Endothelial cell of umbilical vein (primary cell): ENCODE data around the gene ZNF385B. TPM values are rescaled to one million over a fixed set of nuclear protein-coding genes. Genes with fewer than 3 reads are reported as not detected.

ENCODE experiments used
- BruUV-seq: library from RNA; stranded (reverse); fragments of 400-500 nt; replicated peaks from 2 replicates; lab custom pipeline; 2021; lab: Mats Ljungman, UMichigan
- CTCF ChIA-PET: fragments of 300-600, 350-600 bp; sonication (Branson Sonifier 250); formaldehyde crosslinking; loops from one replicate; lab custom pipeline; 2021; ENCODE audit warnings: antibody characterized with exemption, inconsistent platforms; lab: Charles Lee
- POLR2A ChIA-PET: fragments of 300-600, 350-600 bp; sonication (Branson Sonifier 250); formaldehyde crosslinking; loops from one replicate; lab custom pipeline; 2021; ENCODE audit warnings: antibody characterized with exemption, inconsistent platforms; lab: Charles Lee
- DNase-seq: peaks from one replicate; pipeline ENCODE4 v3.0.0-alpha.2; 2011; ENCODE audit warnings: low read depth, low spot score
- FAIRE-seq: peaks from 2 replicates; lab custom pipeline; 2011; peaks lifted over from hg19 to GRCh38; lab: Jason Lieb, UNC
- H2AFZ ChIP-seq: 2 replicates; pipeline ENCODE4 v1.6.0; 2012; ENCODE audit warnings: low read depth, low read length, control low read depth, inconsistent platforms
- H3K27ac ChIP-seq: 2 replicates; pipeline ENCODE4 v1.5.1; 2011; ENCODE audit warnings: low read depth, mild to moderate bottlenecking, control low read depth, low read length, moderate library complexity; ENCODE audit not compliant: insufficient read depth
- H3K27me3 ChIP-seq, 2 experiments: 2 replicates each; pipeline versions ENCODE4 v1.6.0 to v1.6.1; 2011; ENCODE audit warnings: low read length in 2 of 2, mixed read lengths in 1 of 2; ENCODE audit not compliant: control insufficient read depth in 2 of 2, insufficient read depth in 2 of 2
- H3K36me3 ChIP-seq, 2 experiments: 2 replicates in 1 of 2; 3 replicates in 1 of 2; pipeline ENCODE4 v1.5.1; 2011; ENCODE audit warnings: low read length in 2 of 2, mild to moderate bottlenecking in 1 of 2, moderate library complexity in 1 of 2; ENCODE audit not compliant: control insufficient read depth in 2 of 2, insufficient read depth in 2 of 2; ENCODE audit errors: extremely low read depth in 1 of 2
- H3K4me1 ChIP-seq: 3 replicates; pipeline ENCODE4 v1.5.1; 2011; ENCODE audit warnings: mild to moderate bottlenecking, low read length; ENCODE audit not compliant: control insufficient read depth, insufficient read depth; ENCODE audit errors: extremely low read depth
- H3K4me2 ChIP-seq: 2 replicates; pipeline ENCODE4 v1.6.1; 2011; ENCODE audit warnings: low read length, control low read depth, mixed read lengths; ENCODE audit not compliant: insufficient read depth
- H3K4me3 ChIP-seq, 3 experiments: fragments of 200-600 bp in 1 of 3; sonication (generic), shearing (Covaris generic) in 1 of 3; replicated peaks in 1 of 3; 2 replicates each; pipeline ENCODE4 v1.5.1; 2011 to 2016; ENCODE audit warnings: control low read depth in 3 of 3, low read length in 3 of 3, mild to moderate bottlenecking in 2 of 3, inconsistent platforms in 1 of 3, low read depth in 1 of 3, moderate library complexity in 1 of 3; ENCODE audit not compliant: insufficient read depth in 1 of 3
- H3K79me2 ChIP-seq: 2 replicates; pipeline ENCODE4 v1.6.0; 2012; ENCODE audit warnings: low read length, inconsistent platforms; ENCODE audit not compliant: control insufficient read depth, insufficient read depth
- H3K9ac ChIP-seq: replicated peaks from 2 replicates; pipeline ENCODE3; 2011; ENCODE audit warnings: low read length, control low read depth; ENCODE audit not compliant: insufficient read depth; ENCODE audit errors: extremely low read depth
- H3K9me1 ChIP-seq: replicated peaks from 3 replicates; pipeline ENCODE4 v1.6.0; 2011; ENCODE audit warnings: mild to moderate bottlenecking, low read length; ENCODE audit not compliant: control insufficient read depth, insufficient read depth; ENCODE audit errors: extremely low read depth
- H3K9me3 ChIP-seq: replicated peaks from 2 replicates; pipeline ENCODE4 v1.5.1; 2012; ENCODE audit warnings: low read length, inconsistent platforms; ENCODE audit not compliant: control insufficient read depth, insufficient read depth
- H4K20me1 ChIP-seq: replicated peaks from 2 replicates; pipeline ENCODE3; 2011; ENCODE audit warnings: mild to moderate bottlenecking, low read length; ENCODE audit not compliant: control insufficient read depth, insufficient read depth; ENCODE audit errors: extremely low read depth
- EZH2 ChIP-seq: IDR thresholded peaks from 2 replicates; pipeline ENCODE4 v1.6.1; 2012; ENCODE audit warnings: borderline replicate concordance, low read depth, mild to moderate bottlenecking, moderate library complexity, low read length, inconsistent platforms; ENCODE audit not compliant: severe bottlenecking
- dilution Hi-C: fragments of 300-500 bp; cut with MboI; formaldehyde crosslinking; loops from one replicate; pipeline ENCODE4 v1.15.0; 2019; ENCODE audit warnings: low sequenced_read_pairs; ENCODE audit not compliant: extremely low pct_ligation_motif_present
- intact Hi-C: fragments of 100-400 bp; cut with micrococcal nuclease; formaldehyde crosslinking; loops from one replicate; pipeline ENCODE4 v1.10.0; 2022
- polyA plus RNA-seq, 4 experiments: library from polyadenylated mRNA; depleted of rRNA in 3 of 4; stranded (reverse) in 3 of 4; unstranded in 1 of 4; fragments of >200 nt; gene quantifications; 2 replicates each; pipeline versions ENCODE4 v1.2.1 to v1.2.3, GENCODE V29; 2011 to 2012; ENCODE audit warnings: missing spikeins in 1 of 4
- total RNA-seq: library from RNA; stranded (reverse); gene quantifications from 2 replicates; pipeline ENCODE4 v1.2.3, GENCODE V29; 2021
- TF ChIP-seq, protein P1 (sequence below), 2 donors: IDR thresholded peaks; 1 replicate in 1 of 2; 2 replicates in 1 of 2; pipeline ENCODE4 v1.5.1; 2011; ENCODE audit warnings: low read length in 2 of 2, mild to moderate bottlenecking in 2 of 2, moderate library complexity in 2 of 2, control low read depth in 1 of 2, inconsistent platforms in 1 of 2, low read depth in 1 of 2; ENCODE audit not compliant: insufficient read depth in 1 of 2; ENCODE audit errors: extremely low read depth in 1 of 2

Gene ZNF385B
- total and polyA plus RNA-seq, 2 donors (not counting 3 experiments of a cell fraction or from before 2014, with no cell fraction given), result not detected

DNA sequence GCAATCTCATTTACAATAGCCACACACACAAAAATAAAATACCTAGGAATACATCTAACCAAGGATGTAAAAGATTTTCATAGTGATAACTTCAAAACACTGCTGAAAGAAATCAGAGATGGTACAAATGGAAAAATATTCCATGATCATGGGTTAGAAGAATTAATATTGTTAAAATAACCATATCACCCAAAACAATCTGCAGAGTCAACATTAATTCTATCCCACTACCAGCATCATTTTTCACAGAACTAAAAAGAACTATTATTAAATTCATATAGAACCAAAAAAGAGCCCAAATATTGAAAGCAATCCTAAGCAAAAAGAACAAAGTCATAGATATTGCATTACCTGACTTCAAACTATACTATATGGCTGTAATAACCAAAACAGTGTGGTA is 50.4 kb downstream of the ZNF385B start:
- H3K27me3 ChIP-seq, result no peaks in the 10 kb centered on the region
- CTCF ChIA-PET, result no interaction called here
- H3K36me3 ChIP-seq, result no peaks in the 10 kb centered on the region
- DNase-seq (no peak), FAIRE-seq (no peak)
- POLR2A ChIA-PET, result no interaction called here
- no peaks in the 10 kb centered on the region for H3K79me2 ChIP-seq
- no peaks in the 10 kb centered on the region for H3K4me1 ChIP-seq
- no peak overlapping the region for H3K9ac ChIP-seq
- intact Hi-C loops, result no loop called here
- H3K4me3 ChIP-seq, result no peak overlapping the region
- no peaks in the 10 kb centered on the region for H4K20me1 ChIP-seq
- H2AFZ ChIP-seq, result no peak overlapping the region
- H3K9me1 ChIP-seq, result no peaks in the 10 kb centered on the region
- dilution Hi-C loops, result no loop called here
- TF ChIP-seq, protein P1, sequence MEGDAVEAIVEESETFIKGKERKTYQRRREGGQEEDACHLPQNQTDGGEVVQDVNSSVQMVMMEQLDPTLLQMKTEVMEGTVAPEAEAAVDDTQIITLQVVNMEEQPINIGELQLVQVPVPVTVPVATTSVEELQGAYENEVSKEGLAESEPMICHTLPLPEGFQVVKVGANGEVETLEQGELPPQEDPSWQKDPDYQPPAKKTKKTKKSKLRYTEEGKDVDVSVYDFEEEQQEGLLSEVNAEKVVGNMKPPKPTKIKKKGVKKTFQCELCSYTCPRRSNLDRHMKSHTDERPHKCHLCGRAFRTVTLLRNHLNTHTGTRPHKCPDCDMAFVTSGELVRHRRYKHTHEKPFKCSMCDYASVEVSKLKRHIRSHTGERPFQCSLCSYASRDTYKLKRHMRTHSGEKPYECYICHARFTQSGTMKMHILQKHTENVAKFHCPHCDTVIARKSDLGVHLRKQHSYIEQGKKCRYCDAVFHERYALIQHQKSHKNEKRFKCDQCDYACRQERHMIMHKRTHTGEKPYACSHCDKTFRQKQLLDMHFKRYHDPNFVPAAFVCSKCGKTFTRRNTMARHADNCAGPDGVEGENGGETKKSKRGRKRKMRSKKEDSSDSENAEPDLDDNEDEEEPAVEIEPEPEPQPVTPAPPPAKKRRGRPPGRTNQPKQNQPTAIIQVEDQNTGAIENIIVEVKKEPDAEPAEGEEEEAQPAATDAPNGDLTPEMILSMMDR (IDR thresholded peaks at IDR 0.05; ENCODE audit: extremely low read depth in 1 of 2, insufficient read depth in 1 of 2, low read depth in 1 of 2, low read length in 2 of 2), result no peak
- H3K4me2 ChIP-seq, result no peak overlapping the region
- H3K27ac ChIP-seq, result no peak overlapping the region
- no peaks in the 10 kb centered on the region for H3K9me3 ChIP-seq
- no TSS peak for BruUV-seq

DNA sequence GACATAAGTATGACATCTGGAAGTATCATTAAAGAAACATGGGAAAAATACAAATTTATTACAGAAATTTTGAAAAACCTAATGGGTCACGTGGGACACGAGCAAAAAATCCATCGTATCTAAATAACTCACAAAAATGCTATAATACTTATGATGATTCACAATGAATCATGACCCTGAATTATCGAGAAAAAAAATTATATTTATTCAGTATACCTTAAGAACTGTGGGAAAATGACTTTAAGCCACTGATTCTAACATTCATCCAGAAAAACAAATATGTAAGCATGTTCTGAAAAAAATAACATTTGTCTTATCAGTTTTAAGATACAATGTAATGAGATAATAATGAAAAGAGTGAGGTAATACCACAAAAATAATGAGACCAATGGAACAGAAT is 51.8 kb downstream of the ZNF385B start:
- Histone ChIP-seq H2AFZ (no peak overlapping the region), H3K36me3 (no peaks in the 10 kb centered on the region), H3K79me2 (no peaks in the 10 kb centered on the region), H4K20me1 (no peaks in the 10 kb centered on the region), H3K9ac (no peak overlapping the region), H3K4me1 (no peaks in the 10 kb centered on the region), H3K27ac (no peak overlapping the region), H3K4me3 (no peak overlapping the region), H3K9me1 (no peaks in the 10 kb centered on the region), H3K9me3 (no peaks in the 10 kb centered on the region), H3K4me2 (no peak overlapping the region), H3K27me3 (no peaks in the 10 kb centered on the region)
- FAIRE-seq (no peak), DNase-seq (no peak)
- POLR2A ChIA-PET, result no interaction called here
- no peak for TF ChIP-seq EZH2
- dilution Hi-C loops, result no loop called here
- intact Hi-C loops, result no loop called here
- BruUV-seq, result no TSS peak
- CTCF ChIA-PET, result no interaction called here
